Ovary (tissue), 9 donors: ENCODE measurements around the gene MYBPHL. TPM values are rescaled to one million over a fixed set of nuclear protein-coding genes. Genes with fewer than 3 reads are reported as not detected.

Experiments used
- DNase-seq, 5 donors: peaks; one replicate each; pipeline ENCODE4 v3.0.0-alpha.2; 2019 to 2020
- H3K27ac ChIP-seq, 2 donors: fragments of 200-600 bp; one replicate each; pipeline versions ENCODE4 v1.5.1 to v1.8.0; 2019 to 2022
- H3K27me3 ChIP-seq: fragments of 200-600 bp; one replicate; pipeline ENCODE4 v1.8.0; 2022
- H3K36me3 ChIP-seq: fragments of 200-600 bp; sonication (generic); one replicate; pipeline ENCODE4 v1.5.1; 2019
- H3K4me1 ChIP-seq: one replicate; pipeline ENCODE4 v1.8.1; 2013; ENCODE audit warnings: mild to moderate bottlenecking, moderate library complexity; ENCODE audit not compliant: insufficient read depth
- H3K4me3 ChIP-seq: fragments of 200-600 bp; sonication (generic); one replicate; pipeline ENCODE4 v1.5.1; 2017
- H3K9me3 ChIP-seq, 2 donors: fragments of 200-600 bp in 1 of 2; sonication (generic) in 1 of 2; one replicate each; pipeline versions ENCODE4 v1.5.1 to v1.8.1; 2013 to 2019; ENCODE audit warnings: mild to moderate bottlenecking in 1 of 2, moderate library complexity in 1 of 2
- CTCF ChIP-seq, 3 donors: fragments of 450-650 bp in 2 of 3; fragments of 200-600 bp in 1 of 3; IDR thresholded peaks; one replicate each; pipeline versions ENCODE4 v1.5.1 to v1.8.0; 2016 to 2022; ENCODE audit warnings: antibody characterized with exemption in 3 of 3, mild to moderate bottlenecking in 1 of 3
- EP300 ChIP-seq: sonication (generic); formaldehyde crosslinking; IDR thresholded peaks from one replicate; pipeline ENCODE4 v1.6.1; 2017; ENCODE audit warnings: antibody characterized with exemption
- POLR2A ChIP-seq: fragments of 450-650 bp; IDR thresholded peaks from one replicate; pipeline ENCODE4 v1.6.1; 2017; ENCODE audit warnings: antibody characterized with exemption, mild to moderate bottlenecking, moderate library complexity
- WGBS, 3 donors: extraction: QIAGEN DNeasy Blood & Tissue Kit in 1 of 3; methylation state at CpG; one replicate each; pipeline versions ENCODE4 v1.1.5 to v1.1.7; 2013 to 2017; 5-methylcytosine and 5-hydroxymethylcytosine counted together
- intact Hi-C, 4 donors: fragments of 100-400 bp; cut with DNase I; formaldehyde crosslinking; loops; one replicate each; pipeline versions ENCODE4 v1.11.0 to v1.15.1; 2022 to 2023
- polyA plus RNA-seq, 2 donors: library from polyadenylated mRNA; stranded (reverse); fragments of 200-250 nt in 1 of 2; fragments of 350-450 nt in 1 of 2; fragmentation: Illumina TruSeq in 1 of 2; extraction: RNeasy Lipid Tissue Mini Kit (QIAGEN cat#74804) in 1 of 2; gene quantifications; one replicate each; pipeline ENCODE4 v1.2.3, GENCODE V29; 2013 to 2014
- total RNA-seq, 7 donors: library from RNA; depleted of rRNA in 2 of 7; stranded (reverse); fragments of >200 nt in 2 of 7; fragmentation: NEBNext Ultra II Directional in 3 of 7; extraction: Animal tissue kit (Norgen Biotek cat#: 25700) in 3 of 7; gene quantifications; one replicate each; pipeline versions ENCODE4 v1.1.0 to v1.2.4, GENCODE V29; 2016 to 2023
- donor health status: DM: no; HTN: no; CAD: no; lungs with moderate emphysema.
- donor health status: DM: no; HTN: no; CAD: no.
- donor health status: Bipolar disorder and iron deficiency.
- donor health status: DM: yes; HTN: yes; CAD: no.
- donor health status: DM: no; HTN: no; CAD: no.
- donor health status: DM: yes; HTN: yes; CAD: no.

The MYBPHL gene
- total and polyA plus RNA-seq, 9 donors, result 0.38 TPM; not detected in 8

- Histone ChIP-seq H3K4me1 (no peaks in the 10 kb centered on the region), H3K4me3 (no peak overlapping the region), H3K27ac (no peak overlapping the region), H3K36me3 (no peaks in the 10 kb centered on the region), H3K27me3 (no peaks in the 10 kb centered on the region), H3K9me3 (no peaks in the 10 kb centered on the region)
- TF ChIP-seq CTCF (IDR thresholded peaks at IDR 0.05) (no peak), POLR2A (no peak), EP300 (no peak)
- WGBS, 3 donors, result 83 to 89% (median 85%) methylated on average over 4 of the region's 4 CpGs
- DNase-seq, result no peak
- intact Hi-C loops, result no loop called here
Observed at GRCh38 chr1:109335091-109335490, 28.3 kb upstream of the MYBPHL start.

GRCh38 chr1:109331113-109331512 lies 24.3 kb upstream of the MYBPHL start:
- Histone ChIP-seq H3K27me3 (no peaks in the 10 kb centered on the region), H3K27ac (no peak overlapping the region), H3K9me3 (no peaks in the 10 kb centered on the region), H3K4me1 (no peaks in the 10 kb centered on the region), H3K36me3 (no peaks in the 10 kb centered on the region), H3K4me3 (no peak overlapping the region)
- TF ChIP-seq POLR2A, result no peak
- no peak for TF ChIP-seq CTCF (IDR thresholded peaks at IDR 0.05)
- no peak for TF ChIP-seq EP300
- intact Hi-C loops, result no loop called here
- DNase-seq, result no peak

GRCh38 chr1:109327285-109327684 lies 20.5 kb upstream of the MYBPHL start:
- Histone ChIP-seq H3K36me3 (no peaks in the 10 kb centered on the region), H3K4me1 (no peaks in the 10 kb centered on the region), H3K27me3 (no peaks in the 10 kb centered on the region), H3K4me3 (no peak overlapping the region), H3K9me3 (no peaks in the 10 kb centered on the region), H3K27ac (no peak overlapping the region)
- 27 to 39% (median 30%) methylated on average over 5 of the region's 5 CpGs for WGBS, 3 donors
- intact Hi-C loops, result no loop called here
- DNase-seq, result no peak
- TF ChIP-seq POLR2A, result no peak
- no peak for TF ChIP-seq CTCF (IDR thresholded peaks at IDR 0.05)
- no peak for TF ChIP-seq EP300

GRCh38 chr1:109322974-109323373 lies 16.2 kb upstream of the MYBPHL start:
- WGBS, 3 donors, result 86 to 94% (median 91%) methylated on average over 6 of the region's 6 CpGs
- Histone ChIP-seq H3K4me1 (no peaks in the 10 kb centered on the region), H3K9me3 (no peaks in the 10 kb centered on the region), H3K36me3 (no peaks in the 10 kb centered on the region), H3K27me3 (no peaks in the 10 kb centered on the region), H3K4me3 (no peak overlapping the region), H3K27ac (no peak overlapping the region)
- TF ChIP-seq CTCF (IDR thresholded peaks at IDR 0.05), result no peak
- no peak for TF ChIP-seq POLR2A
- no peak for TF ChIP-seq EP300
- DNase-seq, result no peak
- intact Hi-C loops, result no loop called here

- Histone ChIP-seq H3K4me1 (no peaks in the 10 kb centered on the region), H3K27me3 (no peaks in the 10 kb centered on the region), H3K36me3 (no peaks in the 10 kb centered on the region), H3K27ac (no peak overlapping the region), H3K9me3 (no peaks in the 10 kb centered on the region), H3K4me3 (no peak overlapping the region)
- intact Hi-C loops, result no loop called here
- 65 to 80% (median 78%) methylated on average over 3 of the region's 3 CpGs for WGBS, 3 donors
- TF ChIP-seq EP300 (no peak), CTCF (IDR thresholded peaks at IDR 0.05) (no peak), POLR2A (no peak)
- DNase-seq, result no peak
Observed at GRCh38 chr1:109319114-109319513, 12.3 kb upstream of the MYBPHL start.
